Esophagus squamous epithelium (tissue), 4 donors: ENCODE results near the gene RANBP1.

Source experiments
- POLR2A ChIP-seq, 4 donors: fragments of 450-650 bp; IDR thresholded peaks; one replicate each; pipeline ENCODE4 v1.6.1; 2017; ENCODE audit warnings: antibody characterized with exemption in 4 of 4, mild to moderate bottlenecking in 4 of 4, moderate library complexity in 3 of 4
- TF ChIP-seq, protein P1 (sequence below), 6 experiments: fragments of 450-650 bp in 4 of 6; fragments of 200-600 bp in 2 of 6; sonication (generic) in 2 of 6; IDR thresholded peaks; one replicate each; pipeline ENCODE4 v1.5.1; 2016 to 2019; ENCODE audit warnings: antibody characterized with exemption in 6 of 6, mild to moderate bottlenecking in 4 of 6, moderate library complexity in 4 of 6

DNA sequence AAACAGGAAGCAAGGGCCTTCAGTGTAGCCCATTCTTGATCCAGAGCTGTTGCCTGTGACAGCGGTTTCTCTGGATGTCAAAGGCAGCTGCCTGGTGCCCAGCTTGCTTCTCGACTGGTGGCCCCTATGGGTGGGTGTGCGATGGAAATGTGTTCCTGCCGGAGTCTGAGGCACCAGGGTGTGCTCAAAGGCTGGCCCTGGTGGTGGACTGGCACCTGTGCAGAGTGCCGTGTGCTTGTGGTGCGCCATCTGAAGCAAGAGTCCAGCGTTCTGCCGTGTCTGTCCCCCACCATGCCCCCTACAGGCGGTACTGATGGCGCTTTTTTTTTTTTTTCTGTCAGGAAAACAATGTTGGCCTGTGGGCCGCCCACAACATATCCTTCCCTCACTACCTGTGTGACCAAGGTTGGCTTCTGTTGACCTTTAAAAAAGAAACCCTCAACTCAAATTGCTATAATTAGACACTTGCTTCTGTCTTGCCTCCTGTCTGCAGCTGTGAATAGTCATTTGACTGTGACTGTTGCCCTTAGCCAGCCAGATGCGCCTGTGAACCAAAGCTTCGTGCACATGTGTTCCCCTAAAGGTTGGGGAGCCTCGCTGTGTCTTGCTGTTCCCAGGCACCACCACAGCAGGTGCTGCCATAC lies 4.7 kb upstream of the RANBP1 start:
- TF ChIP-seq, protein P1, sequence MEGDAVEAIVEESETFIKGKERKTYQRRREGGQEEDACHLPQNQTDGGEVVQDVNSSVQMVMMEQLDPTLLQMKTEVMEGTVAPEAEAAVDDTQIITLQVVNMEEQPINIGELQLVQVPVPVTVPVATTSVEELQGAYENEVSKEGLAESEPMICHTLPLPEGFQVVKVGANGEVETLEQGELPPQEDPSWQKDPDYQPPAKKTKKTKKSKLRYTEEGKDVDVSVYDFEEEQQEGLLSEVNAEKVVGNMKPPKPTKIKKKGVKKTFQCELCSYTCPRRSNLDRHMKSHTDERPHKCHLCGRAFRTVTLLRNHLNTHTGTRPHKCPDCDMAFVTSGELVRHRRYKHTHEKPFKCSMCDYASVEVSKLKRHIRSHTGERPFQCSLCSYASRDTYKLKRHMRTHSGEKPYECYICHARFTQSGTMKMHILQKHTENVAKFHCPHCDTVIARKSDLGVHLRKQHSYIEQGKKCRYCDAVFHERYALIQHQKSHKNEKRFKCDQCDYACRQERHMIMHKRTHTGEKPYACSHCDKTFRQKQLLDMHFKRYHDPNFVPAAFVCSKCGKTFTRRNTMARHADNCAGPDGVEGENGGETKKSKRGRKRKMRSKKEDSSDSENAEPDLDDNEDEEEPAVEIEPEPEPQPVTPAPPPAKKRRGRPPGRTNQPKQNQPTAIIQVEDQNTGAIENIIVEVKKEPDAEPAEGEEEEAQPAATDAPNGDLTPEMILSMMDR (IDR thresholded peaks at IDR 0.05), result peak in 3 of 6 experiments; percentile 11 to 33 (median 31)
- no peak for TF ChIP-seq POLR2A (IDR thresholded peaks at IDR 0.05)
